Parathyroid adenoma (tissue), 2 donors: ENCODE results near the gene CFAP58.

Source experiments
- H2AFZ ChIP-seq: fragments of 300-600 bp; sonication (generic); one replicate; pipeline ENCODE4 v1.7.0; 2017; ENCODE audit warnings: antibody characterized with exemption, mild to moderate bottlenecking
- H3K27ac ChIP-seq: fragments of 300-600 bp; sonication (generic); one replicate; pipeline ENCODE4 v1.7.0; 2017
- H3K27me3 ChIP-seq: fragments of 300-600 bp; sonication (generic); one replicate; pipeline ENCODE4 v1.7.0; 2017; ENCODE audit warnings: low read length; ENCODE audit not compliant: control insufficient read depth, insufficient read depth
- H3K36me3 ChIP-seq: fragments of 300-600 bp; sonication (generic); one replicate; pipeline ENCODE4 v1.7.0; 2017; ENCODE audit warnings: low read length; ENCODE audit not compliant: control insufficient read depth, insufficient read depth
- H3K4me1 ChIP-seq: fragments of 300-600 bp; sonication (generic); one replicate; pipeline ENCODE4 v1.7.0; 2017; ENCODE audit warnings: control low read depth
- H3K4me2 ChIP-seq: fragments of 300-600 bp; sonication (generic); one replicate; pipeline ENCODE4 v1.7.0; 2017; ENCODE audit warnings: low read length
- H3K4me3 ChIP-seq: fragments of 300-600 bp; sonication (generic); one replicate; pipeline ENCODE4 v1.7.0; 2017; ENCODE audit warnings: low read depth, low read length
- H3K79me2 ChIP-seq: fragments of 300-600 bp; sonication (generic); one replicate; pipeline ENCODE4 v1.7.0; 2017; ENCODE audit warnings: control low read depth
- H3K9ac ChIP-seq: fragments of 300-600 bp; sonication (generic); one replicate; pipeline ENCODE4 v1.7.0; 2017; ENCODE audit warnings: mild to moderate bottlenecking
- H3K9me3 ChIP-seq: fragments of 300-600 bp; sonication (generic); one replicate; pipeline ENCODE4 v1.7.0; 2017; ENCODE audit warnings: low read length; ENCODE audit not compliant: control insufficient read depth
- TF ChIP-seq, protein P1 (sequence below): fragments of 300-600 bp; sonication (generic); IDR thresholded peaks from one replicate; pipeline ENCODE4 v1.7.0; 2017; ENCODE audit warnings: antibody characterized with exemption, mild to moderate bottlenecking
- donor health status: primary hyperparathyroidism.

The CFAP58 gene

DNA sequence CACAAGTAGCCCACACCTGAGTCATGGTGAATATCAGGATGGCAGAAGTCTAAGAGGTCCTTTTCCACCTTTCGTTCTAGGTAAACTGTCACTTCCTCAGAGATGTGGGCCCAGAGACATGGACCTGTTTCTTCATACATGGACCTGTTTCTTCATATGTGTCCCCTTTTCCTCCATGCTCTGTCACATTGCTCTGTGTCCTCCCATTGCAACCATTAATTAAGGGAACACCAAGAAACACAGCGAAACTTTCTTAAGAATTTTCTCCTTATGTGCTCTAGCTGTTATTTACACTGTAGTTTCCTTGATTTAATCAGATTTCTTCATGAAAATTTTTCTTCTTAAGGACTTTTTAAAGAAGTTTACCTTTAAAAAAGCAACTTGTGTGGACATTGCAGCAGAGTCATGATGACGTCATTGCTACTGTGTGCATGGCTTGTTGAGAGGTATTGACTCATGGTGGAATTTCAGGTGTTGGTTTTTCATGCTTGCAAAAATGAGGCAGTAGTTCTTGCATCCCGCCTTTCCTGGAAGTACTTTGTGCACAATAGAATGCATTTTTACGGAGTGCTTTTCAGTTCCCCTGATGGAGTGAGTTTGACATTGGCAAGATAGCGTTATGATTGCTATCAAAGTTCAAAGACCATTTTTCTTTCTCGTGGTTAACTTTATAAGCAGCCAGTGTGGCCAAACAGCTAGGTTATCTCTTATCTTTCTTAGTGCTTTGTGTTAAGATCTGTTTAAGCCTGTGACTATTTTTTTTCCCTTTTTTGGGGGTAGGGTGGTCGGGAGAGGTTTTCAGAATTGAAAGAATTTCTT lies 37.7 kb downstream of the CFAP58 start:
- H3K9me3 ChIP-seq, result no peaks in the 10 kb centered on the region
- H3K27me3 ChIP-seq, result no peaks in the 10 kb centered on the region
- no peaks in the 10 kb centered on the region for H3K79me2 ChIP-seq
- H3K36me3 ChIP-seq, result no peaks in the 10 kb centered on the region
- no peak overlapping the region for H3K27ac ChIP-seq
- no peak overlapping the region for H3K4me3 ChIP-seq
- no peak overlapping the region for H3K4me2 ChIP-seq
- no peak overlapping the region for H2AFZ ChIP-seq
- no peak overlapping the region for H3K9ac ChIP-seq
- TF ChIP-seq, protein P1, sequence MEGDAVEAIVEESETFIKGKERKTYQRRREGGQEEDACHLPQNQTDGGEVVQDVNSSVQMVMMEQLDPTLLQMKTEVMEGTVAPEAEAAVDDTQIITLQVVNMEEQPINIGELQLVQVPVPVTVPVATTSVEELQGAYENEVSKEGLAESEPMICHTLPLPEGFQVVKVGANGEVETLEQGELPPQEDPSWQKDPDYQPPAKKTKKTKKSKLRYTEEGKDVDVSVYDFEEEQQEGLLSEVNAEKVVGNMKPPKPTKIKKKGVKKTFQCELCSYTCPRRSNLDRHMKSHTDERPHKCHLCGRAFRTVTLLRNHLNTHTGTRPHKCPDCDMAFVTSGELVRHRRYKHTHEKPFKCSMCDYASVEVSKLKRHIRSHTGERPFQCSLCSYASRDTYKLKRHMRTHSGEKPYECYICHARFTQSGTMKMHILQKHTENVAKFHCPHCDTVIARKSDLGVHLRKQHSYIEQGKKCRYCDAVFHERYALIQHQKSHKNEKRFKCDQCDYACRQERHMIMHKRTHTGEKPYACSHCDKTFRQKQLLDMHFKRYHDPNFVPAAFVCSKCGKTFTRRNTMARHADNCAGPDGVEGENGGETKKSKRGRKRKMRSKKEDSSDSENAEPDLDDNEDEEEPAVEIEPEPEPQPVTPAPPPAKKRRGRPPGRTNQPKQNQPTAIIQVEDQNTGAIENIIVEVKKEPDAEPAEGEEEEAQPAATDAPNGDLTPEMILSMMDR, result no peak
- H3K4me1 ChIP-seq, result no peaks in the 10 kb centered on the region

DNA sequence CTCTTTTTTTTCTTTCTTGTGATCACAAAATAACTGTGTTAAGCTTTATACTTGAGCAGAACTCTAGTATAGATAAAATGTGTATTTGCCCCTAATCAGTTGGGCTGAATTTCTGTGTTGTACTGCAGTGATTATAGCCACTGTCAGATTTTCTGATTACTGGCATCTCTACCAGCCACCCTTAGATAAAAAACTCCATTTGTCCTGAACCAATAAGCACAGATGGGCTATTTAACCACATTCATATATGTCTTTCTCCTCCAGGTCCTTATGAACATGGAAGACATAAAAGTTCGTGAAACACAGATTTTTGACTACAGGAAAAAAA lies 38.3 kb downstream of the CFAP58 start:
- TF ChIP-seq, protein P1, result no peak
- no peaks in the 10 kb centered on the region for H3K79me2 ChIP-seq
- no peak overlapping the region for H3K9ac ChIP-seq
- H3K9me3 ChIP-seq, result no peaks in the 10 kb centered on the region
- no peaks in the 10 kb centered on the region for H3K27me3 ChIP-seq
- H2AFZ ChIP-seq, result no peak overlapping the region
- H3K4me1 ChIP-seq, result no peaks in the 10 kb centered on the region
- no peaks in the 10 kb centered on the region for H3K36me3 ChIP-seq
- H3K4me2 ChIP-seq, result no peak overlapping the region
- no peak overlapping the region for H3K27ac ChIP-seq
- H3K4me3 ChIP-seq, result no peak overlapping the region

DNA sequence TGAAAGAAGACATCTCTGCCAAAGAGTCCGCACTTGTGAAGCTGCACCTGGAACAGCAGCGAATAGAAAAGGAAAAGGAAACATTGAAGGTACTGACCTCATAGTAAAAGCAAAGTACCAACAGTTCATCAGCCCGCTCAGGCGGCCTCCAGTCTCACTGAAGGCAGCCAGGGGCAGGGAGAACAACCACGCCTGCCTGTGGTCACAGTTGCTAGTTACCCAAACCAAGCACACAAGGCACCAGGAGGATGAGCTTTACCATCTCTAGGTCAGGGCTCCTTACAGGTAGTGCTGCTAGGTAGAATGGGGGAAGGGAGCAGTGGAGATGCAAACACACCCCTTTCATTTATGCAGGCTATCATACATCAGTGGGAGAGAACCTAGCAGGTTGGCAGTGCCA lies 39.8 kb downstream of the CFAP58 start:
- Histone ChIP-seq H3K36me3 (no peaks in the 10 kb centered on the region), H3K79me2 (no peaks in the 10 kb centered on the region), H3K9ac (no peak overlapping the region), H3K27me3 (no peaks in the 10 kb centered on the region), H3K27ac (no peak overlapping the region), H2AFZ (no peak overlapping the region), H3K4me2 (no peak overlapping the region), H3K4me3 (no peak overlapping the region), H3K9me3 (no peaks in the 10 kb centered on the region), H3K4me1 (no peaks in the 10 kb centered on the region)
- TF ChIP-seq, protein P1, result no peak

DNA sequence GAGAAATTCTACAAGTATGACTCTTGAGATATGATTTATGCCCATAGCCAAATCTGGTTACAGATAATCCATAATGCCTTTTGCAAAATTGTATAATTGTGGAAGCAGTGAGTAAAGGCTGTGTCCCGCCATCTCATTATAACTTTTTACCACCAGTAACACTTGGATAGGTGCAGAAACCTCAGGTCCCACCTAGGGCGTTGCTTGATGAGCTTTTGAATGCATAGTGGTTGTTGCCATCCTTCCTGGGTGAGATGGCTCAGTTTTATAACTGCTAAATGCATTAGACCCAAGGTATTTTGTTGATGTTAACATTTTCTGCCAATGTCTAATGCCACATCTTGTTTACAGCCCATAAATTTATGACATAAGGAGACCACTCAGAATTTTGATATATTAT lies 42.9 kb downstream of the CFAP58 start:
- H3K4me3 ChIP-seq, result no peak overlapping the region
- no peaks in the 10 kb centered on the region for H3K4me1 ChIP-seq
- H3K36me3 ChIP-seq, result no peaks in the 10 kb centered on the region

More for the DNA sequence above, 42.9 kb downstream of the CFAP58 start:
- no peaks in the 10 kb centered on the region for H3K27me3 ChIP-seq
- no peak overlapping the region for H3K27ac ChIP-seq
- no peaks in the 10 kb centered on the region for H3K79me2 ChIP-seq
- H3K4me2 ChIP-seq, result no peak overlapping the region
- no peak overlapping the region for H2AFZ ChIP-seq
- H3K9me3 ChIP-seq, result no peaks in the 10 kb centered on the region
- no peak overlapping the region for H3K9ac ChIP-seq
- TF ChIP-seq, protein P1, result no peak
